Measurements from ENCODE around the gene ZC3H15.
"Not testable (repeated sequence)": the region's sequence is repeated elsewhere in the genome, so short reads cannot be mapped to it uniquely, and the experiment has no call there.

The ZC3H15 gene

DNA sequence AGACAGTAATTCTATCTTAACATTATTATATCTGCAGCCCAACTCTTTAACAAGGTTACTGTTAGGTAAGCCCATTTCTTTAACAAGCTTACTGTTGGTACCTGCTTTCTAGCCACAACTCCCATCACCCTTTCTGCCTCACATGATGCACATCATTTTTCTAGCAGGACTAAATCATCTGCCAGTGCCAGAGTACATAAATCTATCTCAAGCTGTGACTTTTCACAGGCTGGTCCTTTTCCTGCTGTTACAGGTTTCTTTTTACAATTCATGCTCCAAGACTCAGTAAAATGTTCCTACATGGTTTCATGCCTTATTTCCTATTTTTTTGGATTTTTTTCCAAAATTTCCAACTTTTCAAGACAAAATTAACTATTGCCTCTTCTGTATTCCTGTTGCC lies 30.4 kb upstream of the ZC3H15 start:
- no peak overlapping the region for H3K4me3 ChIP-seq (replicated peaks in 1 of 2; ENCODE audit: low read depth in 2 of 2, low read length in 2 of 2)
- no peak for DNase-seq (ENCODE audit: low read depth in 2 of 2)
- TF ChIP-seq, protein P1, sequence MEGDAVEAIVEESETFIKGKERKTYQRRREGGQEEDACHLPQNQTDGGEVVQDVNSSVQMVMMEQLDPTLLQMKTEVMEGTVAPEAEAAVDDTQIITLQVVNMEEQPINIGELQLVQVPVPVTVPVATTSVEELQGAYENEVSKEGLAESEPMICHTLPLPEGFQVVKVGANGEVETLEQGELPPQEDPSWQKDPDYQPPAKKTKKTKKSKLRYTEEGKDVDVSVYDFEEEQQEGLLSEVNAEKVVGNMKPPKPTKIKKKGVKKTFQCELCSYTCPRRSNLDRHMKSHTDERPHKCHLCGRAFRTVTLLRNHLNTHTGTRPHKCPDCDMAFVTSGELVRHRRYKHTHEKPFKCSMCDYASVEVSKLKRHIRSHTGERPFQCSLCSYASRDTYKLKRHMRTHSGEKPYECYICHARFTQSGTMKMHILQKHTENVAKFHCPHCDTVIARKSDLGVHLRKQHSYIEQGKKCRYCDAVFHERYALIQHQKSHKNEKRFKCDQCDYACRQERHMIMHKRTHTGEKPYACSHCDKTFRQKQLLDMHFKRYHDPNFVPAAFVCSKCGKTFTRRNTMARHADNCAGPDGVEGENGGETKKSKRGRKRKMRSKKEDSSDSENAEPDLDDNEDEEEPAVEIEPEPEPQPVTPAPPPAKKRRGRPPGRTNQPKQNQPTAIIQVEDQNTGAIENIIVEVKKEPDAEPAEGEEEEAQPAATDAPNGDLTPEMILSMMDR (IDR thresholded peaks at IDR 0.05; ENCODE audit: low read depth, low read length): no peak

DNA sequence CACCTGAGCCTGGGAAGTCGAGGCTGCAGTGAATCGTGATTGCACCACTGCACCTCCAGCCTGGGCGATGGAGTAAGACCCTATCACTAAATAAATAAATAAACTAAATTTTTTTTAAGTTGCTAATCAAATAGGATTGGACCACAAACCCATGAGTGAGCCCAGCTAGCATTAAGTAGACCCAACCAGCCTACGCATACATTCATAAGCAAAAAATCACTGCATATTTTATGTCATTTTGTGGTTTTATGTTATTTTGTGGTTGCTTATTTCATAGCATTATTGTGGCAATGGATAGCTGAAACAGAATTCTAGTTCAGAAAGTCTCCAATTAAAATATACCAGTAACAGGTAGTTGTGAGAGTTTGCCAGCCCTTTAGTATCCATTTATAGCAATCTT lies 29.1 kb upstream of the ZC3H15 start:
- DNase-seq (ENCODE audit: low read depth in 2 of 2): peak; percentile 61 to 84

GRCh38 chr2:186457908-186458307 lies 28.2 kb upstream of the ZC3H15 start:
- TF ChIP-seq, protein P1 (IDR thresholded peaks at IDR 0.05; ENCODE audit: low read depth, low read length): no peak
- DNase-seq (ENCODE audit: low read depth in 2 of 2): no peak
- no peak overlapping the region for H3K4me3 ChIP-seq (replicated peaks in 1 of 2; ENCODE audit: low read depth in 2 of 2, low read length in 2 of 2)

More for the DNA sequence above, 29.1 kb upstream of the ZC3H15 start:
- H3K4me3 ChIP-seq (replicated peaks in 1 of 2; ENCODE audit: low read depth in 2 of 2, low read length in 2 of 2): no peak overlapping the region
- TF ChIP-seq, protein P1 (IDR thresholded peaks at IDR 0.05; ENCODE audit: low read depth, low read length): no peak

DNA sequence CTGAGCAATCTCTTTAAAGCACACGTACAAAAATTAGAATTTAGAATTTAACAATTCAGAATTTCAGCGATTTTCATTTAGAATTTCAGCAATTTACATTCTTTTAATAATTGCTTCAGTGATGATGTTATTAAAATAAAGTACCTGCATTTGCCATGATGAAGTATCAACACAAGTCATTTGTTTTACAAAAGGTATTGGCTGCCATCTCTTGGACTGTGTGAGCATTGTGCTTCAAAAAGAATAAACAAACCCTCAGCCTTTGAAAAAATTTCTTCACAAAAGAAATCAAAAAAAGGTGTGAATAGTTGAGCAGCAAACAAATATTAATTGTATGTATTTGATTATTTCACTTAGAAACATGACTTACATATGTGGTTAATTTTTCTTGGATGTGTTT lies 27.1 kb upstream of the ZC3H15 start:
- peak; percentile 44 to 59 for DNase-seq (ENCODE audit: low read depth in 2 of 2)
- no peak overlapping the region for H3K4me3 ChIP-seq (replicated peaks in 1 of 2; ENCODE audit: low read depth in 2 of 2, low read length in 2 of 2)
- TF ChIP-seq, protein P1 (IDR thresholded peaks at IDR 0.05; ENCODE audit: low read depth, low read length): peak; percentile 31

GRCh38 chr2:186460465-186460864 lies 25.6 kb upstream of the ZC3H15 start:
- no peak overlapping the region for H3K4me3 ChIP-seq (replicated peaks in 1 of 2; ENCODE audit: low read depth in 2 of 2, low read length in 2 of 2)
- TF ChIP-seq, protein P1 (IDR thresholded peaks at IDR 0.05; ENCODE audit: low read depth, low read length): peak; percentile 34
- peak; percentile 35 to 46 for DNase-seq (ENCODE audit: low read depth in 2 of 2)

- no peak overlapping the region for H3K4me3 ChIP-seq (replicated peaks in 1 of 2; ENCODE audit: low read depth in 2 of 2, low read length in 2 of 2)
- TF ChIP-seq, protein P1 (IDR thresholded peaks at IDR 0.05; ENCODE audit: low read depth, low read length): no peak
- no peak for DNase-seq (ENCODE audit: low read depth in 2 of 2)
Observed at GRCh38 chr2:186466743-186467142, 19.3 kb upstream of the ZC3H15 start.

DNA sequence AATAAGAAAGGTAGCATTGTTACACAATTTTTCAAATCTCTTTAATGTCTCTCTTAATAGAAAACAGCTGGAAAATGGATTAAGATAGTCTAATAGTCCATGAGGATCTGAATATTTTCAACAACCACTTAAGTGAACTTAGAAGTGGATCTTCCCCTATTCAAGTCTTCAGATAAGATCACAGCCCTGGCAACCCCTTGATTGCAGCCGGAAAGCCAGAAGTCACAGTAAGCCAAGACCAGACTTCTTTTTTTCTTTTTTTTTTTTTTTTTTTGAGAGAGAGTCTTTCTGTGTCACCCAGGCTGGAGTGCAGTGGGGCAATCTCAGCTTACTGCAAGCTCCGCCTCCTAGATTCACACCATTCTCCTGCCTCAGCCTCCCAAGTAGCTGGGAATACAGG lies 18.6 kb upstream of the ZC3H15 start:
- H3K4me3 ChIP-seq (replicated peaks in 1 of 2; ENCODE audit: low read depth in 2 of 2, low read length in 2 of 2): no peak overlapping the region
- TF ChIP-seq, protein P1 (IDR thresholded peaks at IDR 0.05; ENCODE audit: low read depth, low read length): no peak
- DNase-seq (ENCODE audit: low read depth in 2 of 2): no peak

- not testable (repeated sequence) for DNase-seq (ENCODE audit: low read depth in 2 of 2); H3K4me3 ChIP-seq (replicated peaks in 1 of 2; ENCODE audit: low read depth in 2 of 2, low read length in 2 of 2)
Observed at GRCh38 chr2:186472722-186473493, 13.2 kb upstream of the ZC3H15 start.

DNA sequence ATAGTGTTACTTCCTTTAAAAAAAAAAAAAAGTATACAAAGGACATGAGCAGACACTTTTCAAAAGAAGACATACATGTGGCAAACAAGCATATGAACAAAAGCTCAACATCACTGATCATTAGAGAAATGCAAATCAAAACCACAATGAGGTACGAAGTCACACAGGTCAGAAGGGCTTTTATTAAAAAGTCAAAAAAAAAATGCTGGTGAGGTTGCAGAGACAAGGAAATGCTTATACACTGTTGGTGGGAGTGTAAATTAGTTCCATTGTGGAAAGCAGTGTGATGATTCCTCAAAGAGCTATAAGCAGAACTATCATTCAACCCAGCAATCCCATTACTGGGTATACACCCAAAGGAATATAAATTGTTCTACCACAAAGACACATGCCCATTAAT lies 11.8 kb upstream of the ZC3H15 start:
- H3K4me3 ChIP-seq (replicated peaks in 1 of 2; ENCODE audit: low read depth in 2 of 2, low read length in 2 of 2); DNase-seq (ENCODE audit: low read depth in 2 of 2): not testable (repeated sequence)

All from cardiac fibroblast (primary cell).